ENCODE data around the gene CDH4. TPM values are rescaled to one million over a fixed set of nuclear protein-coding genes. Genes with fewer than 3 reads are reported as not detected.

The CDH4 gene
- total and polyA plus RNA-seq, 2 of the 8 experiments (the other 6 are each of a cell fraction or from before 2014, with no cell fraction given), result 4.3 to 7.9 TPM

DNA sequence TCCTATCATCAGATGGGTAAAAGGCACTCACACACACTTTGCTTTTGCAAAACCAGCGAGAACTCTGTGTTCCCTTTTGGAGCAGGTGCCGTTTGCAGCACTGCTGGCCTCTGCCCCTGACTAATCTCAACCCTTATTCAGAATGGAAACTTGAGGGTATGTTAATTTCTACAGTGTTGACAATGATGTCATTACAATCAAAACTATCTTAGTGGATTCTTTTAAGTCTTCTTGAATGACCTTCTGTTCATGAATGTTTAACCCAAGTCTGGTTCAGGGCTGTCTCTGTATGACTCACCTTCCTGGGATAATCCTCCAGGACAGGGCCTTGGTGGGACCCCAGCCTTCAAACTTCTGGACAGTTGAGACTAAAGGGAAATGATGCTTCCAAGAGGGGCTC, 197.9 kb downstream of the CDH4 start:
- Histone ChIP-seq H3K9me3 (ENCODE audit: insufficient read depth in 2 of 2, low read depth in 1 of 2, low read length in 1 of 2) (no peaks in the 10 kb centered on the region), H3K18ac (ENCODE audit: extremely low read depth, low read length) (no peak overlapping the region), H2BK120ac (replicated peaks; ENCODE audit: low read depth, low read length) (no peak overlapping the region), H3K4me2 (ENCODE audit: insufficient read depth in 1 of 2, low read depth in 2 of 2, low read length in 2 of 2) (no peak overlapping the region), H4K20me1 (replicated peaks in 1 of 2; ENCODE audit: control insufficient read depth in 1 of 2, insufficient read depth in 2 of 2, low read length in 2 of 2) (no peaks in the 10 kb centered on the region), H3K9ac (replicated peaks in 1 of 4; ENCODE audit: extremely low read depth in 1 of 4, low read depth in 3 of 4, low read length in 3 of 4) (no peak overlapping the region), H3K4ac (replicated peaks; ENCODE audit: insufficient read length, low read depth, low read length) (no peak overlapping the region), H3K79me1 (ENCODE audit: low read depth, low read length) (no peaks in the 10 kb centered on the region), H3K14ac (ENCODE audit: insufficient read length) (no peak overlapping the region), H2AFZ (ENCODE audit: low read length) (no peak overlapping the region), H3K4me3 (ENCODE audit: extremely low read depth in 1 of 4, insufficient read depth in 2 of 4, low read depth in 3 of 4, low read length in 4 of 4) (no peak overlapping the region), H3K23me2 (ENCODE audit: low read depth, low read length) (no peaks in the 10 kb centered on the region), H4K5ac (ENCODE audit: insufficient read length, low read depth, low read length) (no peak overlapping the region), H3K27me3 (replicated peaks in 1 of 4; ENCODE audit: control insufficient read depth in 3 of 4, extremely low read depth in 1 of 4, insufficient read depth in 3 of 4, low read length in 3 of 4) (peaks cover 0 to 4% (median 0%) of the 10 kb centered on the region in 4 experiments; a peak in 2 of 7 replicates), H2AK5ac (ENCODE audit: low read depth, low read length) (no peak overlapping the region), H4K91ac (replicated peaks; ENCODE audit: insufficient read length, low read length) (no peak overlapping the region), H2BK5ac (ENCODE audit: low read depth, low read length) (no peak overlapping the region), H2BK12ac (ENCODE audit: low read depth, low read length) (no peak overlapping the region), H3K79me2 (ENCODE audit: control insufficient read depth in 1 of 2, insufficient read depth in 2 of 2, low read length in 2 of 2) (no peaks in the 10 kb centered on the region), H3K23ac (ENCODE audit: insufficient read length) (no peak overlapping the region), H3K4me1 (replicated peaks in 1 of 4; ENCODE audit: control insufficient read depth in 3 of 4, insufficient read depth in 4 of 4, low read length in 3 of 4) (peaks cover 11 to 30% (median 23%) of the 10 kb centered on the region in 4 experiments), H3K36me3 (ENCODE audit: control insufficient read depth in 2 of 4, insufficient read depth in 4 of 4, low read length in 3 of 4) (no peaks in the 10 kb centered on the region), H4K8ac (ENCODE audit: extremely low read depth, insufficient read depth, low read length) (no peak overlapping the region), H2BK20ac (ENCODE audit: low read length) (no peak overlapping the region), H2BK15ac (ENCODE audit: low read length) (no peak overlapping the region), H3K56ac (replicated peaks; ENCODE audit: insufficient read length, low read depth, low read length) (no peak overlapping the region), H3K27ac (ENCODE audit: low read depth, low read length) (no peak overlapping the region)
- DNase-seq (ENCODE audit: low read depth in 1 of 2, low spot score in 2 of 2) (no peak), FAIRE-seq (no peak)
- CTCF ChIA-PET (ENCODE audit: partially characterized antibody), result interaction anchor here (0.6 to 1.4 kb wide), 3 partner anchors 14 to 39 kb away, joined by 3 read pairs; no protein-coding TSS in a partner anchor
- POLR2A ChIA-PET (ENCODE audit: partially characterized antibody), result no interaction called here
- TF ChIP-seq SIX5 (IDR thresholded peaks at IDR 0.05; ENCODE audit: low read depth, low read length) (no peak), HDAC2 (IDR thresholded peaks at IDR 0.05; ENCODE audit: borderline replicate concordance in 1 of 2, low read depth in 2 of 2, low read length in 2 of 2) (no peak), SIN3A (conservative IDR thresholded peaks at IDR 0.05 in 1 of 2, IDR thresholded peaks at IDR 0.05 in 1 of 2; ENCODE audit: low read depth in 1 of 2, low read length in 2 of 2) (no peak), NANOG (IDR thresholded peaks at IDR 0.05; ENCODE audit: insufficient read depth, low read depth, low read length, poor library complexity, severe bottlenecking) (no peak), YY1 (IDR thresholded peaks at IDR 0.05; ENCODE audit: low read depth, low read length) (no peak), BRCA1 (IDR thresholded peaks at IDR 0.05; ENCODE audit: low read depth, low read length) (no peak)
- WGBS, 2 experiments (ENCODE audit: extremely low coverage in 1 of 2, insufficient coverage in 1 of 2, insufficient read length in 1 of 2, insufficient replicate concordance in 2 of 2, low coverage in 1 of 2, low lambda C conversion rate in 2 of 2, missing lambda C conversion rate in 1 of 2), result 89% methylated on average over 2 of the region's 2 CpGs; no CpG with 5 or more reads in 1 of the 2 experiments

Data from H1 (cell line).